GM19023 (cell line): ENCODE results near the gene ZNF24.
A peak's percentile ranks its signal among the peaks of the same experiment; 100 is the strongest.

Source experiments
- ATAC-seq: cut with Tn5 transposase; IDR thresholded peaks from one replicate; pipeline ENCODE4 v1.9.1; 2021; ENCODE audit warnings: mild to moderate bottlenecking, moderate library complexity; ENCODE audit not compliant: unreplicated experiment

The ZNF24 gene

DNA sequence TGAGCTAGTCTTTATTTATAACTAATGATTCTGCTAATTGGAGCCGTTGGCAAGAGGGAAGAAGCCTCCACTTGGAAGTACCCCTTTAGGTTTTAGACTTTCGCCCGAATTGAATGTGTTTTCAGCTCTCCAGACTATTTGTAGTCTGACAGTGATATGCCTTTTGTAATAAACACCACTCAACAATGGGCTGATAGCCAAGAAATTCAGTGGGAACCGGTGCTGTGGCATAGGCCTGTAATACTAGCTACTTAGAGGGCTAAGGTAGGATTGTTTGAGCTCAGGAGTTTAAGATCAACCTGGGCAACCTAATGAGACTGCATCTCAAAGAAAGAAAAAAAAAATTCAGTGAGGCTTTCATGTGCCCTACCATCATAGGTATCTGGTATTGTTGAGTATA is 40.6 kb downstream of the ZNF24 start:
- ATAC-seq, result no peak

- ATAC-seq, result no peak
Measured at GRCh38 chr18:35296060-35296459, 48.2 kb downstream of the ZNF24 start.

- no peak for ATAC-seq
Measured at GRCh38 chr18:35291166-35291565, 53.1 kb downstream of the ZNF24 start.

GRCh38 chr18:35290094-35290735 is 54.0 kb downstream of the ZNF24 start, which contains the start of gene ZSCAN30:
Gene ZSCAN30, minus strand, starts transcription at chr18:35290229. Its CDS starts 25,877 bp downstream, at chr18:35264352.
- peak; percentile 96 for ATAC-seq

GRCh38 chr18:35289727-35290093 is 54.5 kb downstream of the ZNF24 start:
- peak; percentile 40 for ATAC-seq

DNA sequence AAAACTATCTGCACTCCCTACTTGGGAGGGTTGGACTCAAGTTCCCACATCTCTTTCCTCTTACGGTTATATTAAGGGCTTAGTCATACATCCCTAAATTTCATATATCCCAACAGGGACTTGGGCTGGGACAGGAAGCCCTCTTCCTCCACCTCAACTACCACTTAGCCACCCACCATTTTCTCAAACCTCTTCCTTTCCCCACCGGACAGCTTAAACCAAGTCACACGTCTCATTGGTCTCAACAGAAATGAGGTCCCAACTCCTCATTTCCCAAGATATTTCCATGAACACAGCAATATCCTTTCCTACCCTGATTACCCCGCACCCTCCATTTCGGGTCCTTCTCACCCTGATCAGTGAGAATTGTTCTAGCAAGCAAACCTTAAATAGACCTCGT is 54.9 kb downstream of the ZNF24 start:
- ATAC-seq, result no peak

GRCh38 chr18:35284841-35285240 is 59.4 kb downstream of the ZNF24 start:
- ATAC-seq, result no peak

DNA sequence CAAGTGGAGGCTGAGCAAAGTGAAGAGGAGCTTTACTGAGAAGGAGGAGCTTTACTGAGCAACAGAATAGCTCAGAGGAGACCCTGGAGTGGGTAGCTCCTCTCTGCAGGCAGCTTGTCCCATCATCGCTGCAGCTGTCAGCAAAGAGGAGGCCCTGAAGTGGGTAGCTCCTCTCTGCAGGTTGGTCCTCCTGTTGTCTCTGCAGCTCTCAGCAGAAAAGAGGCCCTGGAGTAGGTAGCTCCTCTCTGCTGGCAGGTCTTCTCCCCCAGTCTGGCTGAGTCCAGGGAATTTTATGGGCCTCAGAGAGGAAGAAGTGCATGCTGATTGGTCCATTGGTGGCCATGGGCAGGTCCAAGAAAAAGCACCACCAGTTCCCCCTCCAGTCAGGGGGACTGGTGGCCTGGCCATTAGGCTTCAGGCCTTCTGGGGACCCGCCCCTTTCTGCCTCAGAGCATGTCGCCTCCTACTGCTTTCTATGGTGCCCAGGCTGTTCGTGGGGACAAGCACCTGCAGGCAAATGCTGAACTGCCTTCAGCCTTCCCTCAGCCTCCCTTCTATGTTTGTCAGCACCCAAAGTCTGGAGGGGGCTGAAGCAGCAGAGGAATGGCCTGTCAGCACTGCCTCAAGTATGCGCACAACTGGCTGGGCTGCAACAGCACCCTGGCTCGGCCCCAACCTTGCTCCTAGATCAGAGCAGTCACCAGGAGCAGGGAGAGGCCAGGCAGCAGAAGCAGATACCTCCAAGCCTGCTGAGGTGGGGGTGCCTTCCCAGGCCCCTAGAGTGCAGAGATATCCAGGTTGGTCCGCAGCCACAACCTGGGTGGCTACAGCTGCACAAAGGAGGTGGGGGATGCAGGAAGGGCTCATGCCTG is 60.1 kb downstream of the ZNF24 start:
- no peak for ATAC-seq

DNA sequence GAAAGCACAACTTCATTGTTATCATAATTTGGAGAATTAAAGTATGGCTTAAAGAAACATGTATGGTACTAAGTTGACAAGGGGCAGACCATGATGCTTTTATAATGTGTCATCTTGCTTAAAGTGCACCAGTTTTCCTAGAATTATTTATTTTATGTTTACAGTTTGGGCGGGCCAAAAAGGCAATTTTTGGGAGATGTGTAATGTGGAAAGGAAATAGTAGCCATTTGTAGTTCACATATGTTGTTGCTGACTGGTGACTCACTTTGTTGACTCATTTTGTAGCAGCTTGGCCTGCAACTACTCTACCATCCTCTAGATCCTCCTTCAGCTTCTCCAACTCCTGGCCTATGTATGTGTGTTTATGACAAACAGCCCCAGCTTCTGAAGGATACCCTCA is 61.9 kb downstream of the ZNF24 start:
- no peak for ATAC-seq
